Left ventricle myocardium inferior (tissue), 1 donor: ENCODE data around the gene GPRC5C. TPM values are rescaled to one million over a fixed set of nuclear protein-coding genes. Genes with fewer than 3 reads are reported as not detected.

ENCODE experiments used
- DNase-seq: peaks from one replicate; pipeline ENCODE4 v3.0.0-alpha.2; 2020
- H3K27ac ChIP-seq: fragments of 200-600 bp; replicated peaks from 2 replicates; pipeline ENCODE4 v1.8.0; 2021
- H3K27me3 ChIP-seq: fragments of 200-600 bp; 2 replicates; pipeline ENCODE4 v1.8.0; 2021; ENCODE audit warnings: low read depth
- H3K36me3 ChIP-seq: fragments of 200-600 bp; 2 replicates; pipeline ENCODE4 v1.8.0; 2021
- H3K4me1 ChIP-seq: fragments of 200-600 bp; 2 replicates; pipeline ENCODE4 v1.8.0; 2021
- H3K4me3 ChIP-seq: fragments of 200-600 bp; 2 replicates; pipeline ENCODE4 v1.8.0; 2021; ENCODE audit warnings: mild to moderate bottlenecking, moderate library complexity
- H3K9me3 ChIP-seq: fragments of 200-600 bp; replicated peaks from 2 replicates; pipeline ENCODE4 v1.8.0; 2021
- intact Hi-C: fragments of 100-400 bp; cut with micrococcal nuclease; formaldehyde crosslinking; loops from one replicate; pipeline ENCODE4 v1.11.0; 2022
- total RNA-seq: library from RNA; stranded (reverse); fragmentation: NEBNext Ultra II Directional; extraction: Animal tissue kit (Norgen Biotek cat#: 25700); gene quantifications from one replicate; pipeline ENCODE4 v1.2.1, GENCODE V29; 2021
- TF ChIP-seq, protein P1 (sequence below): fragments of 200-600 bp; IDR thresholded peaks from 2 replicates; pipeline ENCODE4 v1.8.0; 2021; ENCODE audit warnings: antibody characterized with exemption, mild to moderate bottlenecking, borderline replicate concordance
- donor health status: DM: no; HTN: yes; CAD: no; lungs with severe emphysema.

The GPRC5C gene
- total RNA-seq, 1 donor from 2014 or later = 32.0 TPM

DNA sequence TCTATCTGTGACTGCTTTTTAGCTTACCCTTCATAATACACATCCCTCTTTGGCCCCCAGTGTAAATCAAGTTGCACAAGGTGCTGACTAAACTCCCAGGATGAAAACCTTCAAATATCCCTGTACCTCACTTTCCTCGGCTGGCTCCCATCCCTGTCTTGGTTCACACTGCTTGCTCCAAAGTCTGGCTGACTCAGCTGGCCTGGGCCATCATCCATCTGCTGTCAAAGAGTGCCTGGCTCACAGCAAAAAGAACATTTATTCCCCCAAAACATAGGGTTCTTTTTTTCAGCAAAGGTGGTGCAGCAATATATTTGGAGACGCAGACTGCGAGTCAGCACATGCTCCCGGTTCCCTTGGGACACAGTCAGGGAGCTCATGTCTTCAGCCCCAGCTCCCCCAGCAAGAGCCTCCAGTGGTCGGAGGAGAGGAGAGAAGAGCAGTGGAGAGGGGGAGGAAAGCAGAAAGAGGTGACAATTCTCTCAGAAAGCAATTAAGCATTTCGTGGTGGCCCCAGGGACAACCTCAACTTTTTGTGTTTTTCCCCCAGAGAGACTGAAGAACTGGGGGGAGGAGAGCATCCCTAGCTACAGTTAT lies 38.4 kb upstream of the GPRC5C start:
- H3K27ac ChIP-seq = no peak overlapping the region
- H3K27me3 ChIP-seq = no peaks in the 10 kb centered on the region
- no peaks in the 10 kb centered on the region for H3K36me3 ChIP-seq
- H3K9me3 ChIP-seq = no peaks in the 10 kb centered on the region
- no peak overlapping the region for H3K4me3 ChIP-seq
- intact Hi-C loops = no loop called here
- peaks cover 7% of the 10 kb centered on the region for H3K4me1 ChIP-seq
- TF ChIP-seq, protein P1, sequence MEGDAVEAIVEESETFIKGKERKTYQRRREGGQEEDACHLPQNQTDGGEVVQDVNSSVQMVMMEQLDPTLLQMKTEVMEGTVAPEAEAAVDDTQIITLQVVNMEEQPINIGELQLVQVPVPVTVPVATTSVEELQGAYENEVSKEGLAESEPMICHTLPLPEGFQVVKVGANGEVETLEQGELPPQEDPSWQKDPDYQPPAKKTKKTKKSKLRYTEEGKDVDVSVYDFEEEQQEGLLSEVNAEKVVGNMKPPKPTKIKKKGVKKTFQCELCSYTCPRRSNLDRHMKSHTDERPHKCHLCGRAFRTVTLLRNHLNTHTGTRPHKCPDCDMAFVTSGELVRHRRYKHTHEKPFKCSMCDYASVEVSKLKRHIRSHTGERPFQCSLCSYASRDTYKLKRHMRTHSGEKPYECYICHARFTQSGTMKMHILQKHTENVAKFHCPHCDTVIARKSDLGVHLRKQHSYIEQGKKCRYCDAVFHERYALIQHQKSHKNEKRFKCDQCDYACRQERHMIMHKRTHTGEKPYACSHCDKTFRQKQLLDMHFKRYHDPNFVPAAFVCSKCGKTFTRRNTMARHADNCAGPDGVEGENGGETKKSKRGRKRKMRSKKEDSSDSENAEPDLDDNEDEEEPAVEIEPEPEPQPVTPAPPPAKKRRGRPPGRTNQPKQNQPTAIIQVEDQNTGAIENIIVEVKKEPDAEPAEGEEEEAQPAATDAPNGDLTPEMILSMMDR = no peak
- DNase-seq = no peak

DNA sequence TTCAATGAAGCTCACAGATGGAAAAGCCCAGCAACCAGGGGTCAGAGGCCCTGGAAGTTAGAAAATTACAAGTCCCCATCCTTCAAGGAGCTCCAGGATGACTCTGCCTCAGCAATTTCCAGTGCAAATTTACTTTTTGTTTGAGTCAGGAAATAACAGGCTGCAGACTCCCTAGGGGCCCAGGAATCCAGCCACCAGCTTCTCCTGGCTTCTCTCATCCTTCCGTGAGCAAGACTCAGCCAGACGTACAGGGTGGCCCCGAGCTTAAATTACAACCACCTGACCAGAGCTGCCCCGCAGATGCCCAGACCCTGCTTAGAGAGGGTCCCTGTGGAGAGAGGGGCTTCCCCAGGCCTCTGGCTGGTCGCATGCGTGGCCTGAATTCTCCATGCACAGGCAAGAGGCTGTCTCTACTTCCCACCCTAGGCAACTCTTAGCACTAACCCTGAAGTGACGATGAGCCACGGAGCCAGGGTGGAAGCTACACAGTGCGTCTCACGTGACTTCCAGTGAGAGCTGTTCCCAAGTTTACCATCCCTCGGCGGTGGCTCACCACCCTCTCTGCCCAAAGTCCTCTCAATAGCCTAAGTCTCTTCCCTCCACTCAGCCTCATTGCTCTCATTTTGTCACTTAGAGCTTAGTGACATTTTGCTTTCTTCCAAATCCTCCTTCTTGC lies 37.5 kb upstream of the GPRC5C start:
- Histone ChIP-seq H3K4me1 (peaks cover 7% of the 10 kb centered on the region), H3K4me3 (no peak overlapping the region), H3K9me3 (no peaks in the 10 kb centered on the region), H3K27ac (no peak overlapping the region), H3K36me3 (no peaks in the 10 kb centered on the region), H3K27me3 (no peaks in the 10 kb centered on the region)
- intact Hi-C loops = no loop called here
- TF ChIP-seq, protein P1 = no peak
- DNase-seq = no peak

DNA sequence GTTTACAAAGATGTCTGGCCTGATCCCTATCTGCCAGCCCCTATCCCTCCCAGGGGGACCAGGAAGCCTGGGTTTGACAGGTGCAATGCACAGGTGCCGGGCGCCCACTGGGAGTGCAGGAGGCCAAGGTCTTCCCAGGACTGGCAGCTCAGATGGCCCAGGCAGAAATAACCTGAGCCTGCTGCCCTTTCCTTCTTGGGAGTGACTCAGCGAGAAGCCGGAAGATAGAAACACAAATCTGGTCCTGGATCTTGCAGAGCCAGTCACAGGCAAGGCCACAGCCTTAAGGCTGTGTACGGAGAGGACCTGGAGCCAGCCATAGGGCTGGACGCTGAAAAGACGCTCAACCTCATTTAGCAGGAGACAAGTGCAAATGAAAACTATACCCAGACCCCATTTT lies 36.9 kb upstream of the GPRC5C start:
- Histone ChIP-seq H3K4me1 (peaks cover 7% of the 10 kb centered on the region), H3K4me3 (no peak overlapping the region), H3K36me3 (no peaks in the 10 kb centered on the region), H3K9me3 (no peaks in the 10 kb centered on the region), H3K27me3 (no peaks in the 10 kb centered on the region), H3K27ac (no peak overlapping the region)
- no peak for DNase-seq
- TF ChIP-seq, protein P1 = no peak
- intact Hi-C loops = no loop called here

DNA sequence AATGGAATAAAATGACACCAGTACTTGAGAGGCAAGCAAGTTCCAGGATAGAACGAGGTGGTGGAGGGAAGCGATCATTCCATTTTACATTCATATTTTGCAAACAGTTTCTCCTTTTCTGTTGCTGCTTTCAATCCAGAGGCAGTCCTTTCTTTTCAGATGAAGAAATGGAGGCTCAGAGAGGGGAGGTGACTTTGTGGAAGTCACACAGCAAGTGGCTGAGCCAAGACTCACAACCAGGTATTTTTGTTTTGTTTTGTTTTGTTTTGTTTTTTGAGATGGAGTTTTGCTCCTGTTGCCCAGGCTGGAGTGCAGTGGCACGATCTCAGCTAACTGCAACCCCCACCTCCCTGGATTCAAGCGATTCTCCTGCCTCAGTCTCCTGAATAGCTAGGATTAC lies 35.3 kb upstream of the GPRC5C start:
- intact Hi-C loops = no loop called here
- TF ChIP-seq, protein P1 = no peak
- H3K27me3 ChIP-seq = no peaks in the 10 kb centered on the region
- peaks cover 7% of the 10 kb centered on the region for H3K4me1 ChIP-seq
- H3K27ac ChIP-seq = no peak overlapping the region
- H3K4me3 ChIP-seq = no peak overlapping the region
- H3K9me3 ChIP-seq = no peaks in the 10 kb centered on the region
- no peak for DNase-seq
- H3K36me3 ChIP-seq = no peaks in the 10 kb centered on the region

DNA sequence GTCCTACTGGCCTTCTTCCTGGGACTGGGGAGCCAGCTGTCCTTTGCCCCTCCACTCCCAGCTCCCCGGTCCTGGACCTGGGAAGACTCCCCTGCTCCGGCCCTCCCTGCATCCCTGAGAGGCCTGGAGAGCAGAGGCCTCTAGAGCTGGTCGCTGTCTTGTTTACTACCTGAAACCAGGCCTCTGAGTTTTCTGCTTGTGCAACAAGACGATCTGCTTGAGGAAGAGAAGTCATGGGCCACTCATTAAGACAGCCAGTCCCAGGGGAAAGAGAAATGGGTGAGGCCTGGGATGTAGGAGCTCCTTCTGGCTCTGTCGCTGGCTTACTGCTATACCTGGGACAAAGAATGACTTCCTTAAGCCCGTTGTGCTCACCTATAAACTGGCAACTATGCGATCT lies 29.8 kb upstream of the GPRC5C start:
- Histone ChIP-seq H3K4me1 (no peaks in the 10 kb centered on the region), H3K27me3 (peaks cover 11% of the 10 kb centered on the region), H3K9me3 (no peaks in the 10 kb centered on the region), H3K36me3 (no peaks in the 10 kb centered on the region), H3K27ac (no peak overlapping the region), H3K4me3 (no peak overlapping the region)
- DNase-seq = no peak
- TF ChIP-seq, protein P1 = no peak
- intact Hi-C loops = no loop called here
